ENCODE measurements around the gene PTP4A1. TPM values are rescaled to one million over a fixed set of nuclear protein-coding genes. Genes with fewer than 3 reads are reported as not detected.

The PTP4A1 gene
- total and polyA plus RNA-seq, 2 of the 13 experiments (the other 11 are each of a cell fraction or from before 2014, with no cell fraction given), result 141 to 376 TPM

DNA sequence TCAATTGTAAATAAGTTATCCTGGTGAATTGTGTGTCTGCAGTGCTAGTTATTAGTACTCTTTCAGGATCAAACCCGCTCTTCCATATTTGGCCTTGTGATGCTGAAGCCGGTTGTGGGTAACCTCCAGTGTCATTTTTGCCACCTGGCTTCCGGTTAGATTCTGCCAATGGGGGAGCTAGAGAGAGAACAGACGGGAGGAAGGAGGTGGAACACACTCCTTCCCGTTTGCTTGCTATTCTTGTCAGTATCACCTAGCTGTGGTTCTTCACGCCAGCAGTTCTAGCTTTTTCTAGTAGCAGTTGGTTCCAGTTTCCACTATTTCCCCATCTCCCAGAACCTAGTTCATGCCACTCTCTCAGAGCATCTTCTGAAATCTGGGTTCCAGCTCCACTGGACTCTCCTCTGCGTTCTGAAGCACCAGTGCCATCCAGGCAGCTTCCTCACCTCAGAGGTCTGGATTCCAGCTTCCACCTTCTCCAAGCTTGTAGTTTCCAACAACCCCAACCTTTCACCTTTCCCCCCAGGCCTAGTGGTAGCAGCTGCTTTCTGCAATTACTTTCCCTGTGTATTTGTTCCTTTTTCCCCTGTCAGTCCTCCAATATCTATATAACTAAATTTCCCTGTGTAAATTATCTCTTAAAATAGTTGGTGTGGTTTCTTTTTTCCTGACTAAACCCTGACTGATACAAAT is 46.9 kb upstream of the PTP4A1 start (continued):
- TF ChIP-seq ZNF501 (CRISPR knock-in tag; IDR thresholded peaks at IDR 0.05) (0 out of 2 replicates have a peak, but pooled peaks have one; percentile 33), ZMYM4 (CRISPR knock-in tag; IDR thresholded peaks at IDR 0.05) (peak; percentile 65), NR2C2 (CRISPR knock-in tag; IDR thresholded peaks at IDR 0.05; ENCODE audit: borderline replicate concordance) (peak; percentile 64; the same call in 1 of the 2 replicates), RBM22 (optimal IDR thresholded peaks at IDR 0.05; ENCODE audit: low read length) (peak; percentile 89), HOXA3 (CRISPR knock-in tag; IDR thresholded peaks at IDR 0.05) (no peak; the same call in 1 of the 2 replicates), KLF12 (CRISPR knock-in tag; IDR thresholded peaks at IDR 0.05; ENCODE audit: borderline replicate concordance) (0 out of 2 replicates have a peak, but pooled peaks have one; percentile 17), GATAD2A (CRISPR knock-in tag; IDR thresholded peaks at IDR 0.05) (peak; percentile 20; the same call in 1 of the 2 replicates), SOX6 (IDR thresholded peaks at IDR 0.05) (no peak), SOX6 (CRISPR knock-in tag; IDR thresholded peaks at IDR 0.05) (0 out of 2 replicates have a peak, but pooled peaks have one; percentile 24), REPIN1 (CRISPR knock-in tag; IDR thresholded peaks at IDR 0.05; ENCODE audit: borderline replicate concordance, low read depth) (0 out of 2 replicates have a peak, but pooled peaks have one; percentile 33), ATF1 (CRISPR knock-in tag; IDR thresholded peaks at IDR 0.05) (0 out of 2 replicates have a peak, but pooled peaks have one; percentile 24), ZNF274 (CRISPR knock-in tag; IDR thresholded peaks at IDR 0.05) (no peak)
- TF ChIP-seq, protein P1, sequence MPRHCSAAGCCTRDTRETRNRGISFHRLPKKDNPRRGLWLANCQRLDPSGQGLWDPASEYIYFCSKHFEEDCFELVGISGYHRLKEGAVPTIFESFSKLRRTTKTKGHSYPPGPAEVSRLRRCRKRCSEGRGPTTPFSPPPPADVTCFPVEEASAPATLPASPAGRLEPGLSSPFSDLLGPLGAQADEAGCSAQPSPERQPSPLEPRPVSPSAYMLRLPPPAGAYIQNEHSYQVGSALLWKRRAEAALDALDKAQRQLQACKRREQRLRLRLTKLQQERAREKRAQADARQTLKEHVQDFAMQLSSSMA (CRISPR knock-in tag; IDR thresholded peaks at IDR 0.05), result no peak
- TF ChIP-seq, protein P2, sequence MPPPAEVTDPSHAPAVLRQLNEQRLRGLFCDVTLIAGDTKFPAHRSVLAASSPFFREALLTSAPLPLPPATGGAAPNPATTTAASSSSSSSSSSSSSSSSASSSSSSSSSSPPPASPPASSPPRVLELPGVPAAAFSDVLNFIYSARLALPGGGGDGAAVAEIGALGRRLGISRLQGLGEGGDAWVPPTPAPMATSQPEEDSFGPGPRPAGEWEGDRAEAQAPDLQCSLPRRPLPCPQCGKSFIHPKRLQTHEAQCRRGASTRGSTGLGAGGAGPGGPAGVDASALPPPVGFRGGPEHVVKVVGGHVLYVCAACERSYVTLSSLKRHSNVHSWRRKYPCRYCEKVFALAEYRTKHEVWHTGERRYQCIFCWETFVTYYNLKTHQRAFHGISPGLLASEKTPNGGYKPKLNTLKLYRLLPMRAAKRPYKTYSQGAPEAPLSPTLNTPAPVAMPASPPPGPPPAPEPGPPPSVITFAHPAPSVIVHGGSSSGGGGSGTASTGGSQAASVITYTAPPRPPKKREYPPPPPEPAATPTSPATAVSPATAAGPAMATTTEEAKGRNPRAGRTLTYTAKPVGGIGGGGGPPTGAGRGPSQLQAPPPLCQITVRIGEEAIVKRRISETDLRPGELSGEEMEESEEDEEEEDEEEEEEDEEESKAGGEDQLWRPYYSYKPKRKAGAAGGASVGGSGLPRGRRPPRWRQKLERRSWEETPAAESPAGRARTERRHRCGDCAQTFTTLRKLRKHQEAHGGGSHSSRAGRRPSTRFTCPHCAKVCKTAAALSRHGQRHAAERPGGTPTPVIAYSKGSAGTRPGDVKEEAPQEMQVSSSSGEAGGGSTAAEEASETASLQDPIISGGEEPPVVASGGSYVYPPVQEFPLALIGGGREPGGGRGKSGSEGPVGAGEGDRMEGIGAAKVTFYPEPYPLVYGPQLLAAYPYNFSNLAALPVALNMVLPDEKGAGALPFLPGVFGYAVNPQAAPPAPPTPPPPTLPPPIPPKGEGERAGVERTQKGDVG (CRISPR knock-in tag; IDR thresholded peaks at IDR 0.05; ENCODE audit: borderline replicate concordance), result peak; percentile 68; the same call in 1 of the 2 replicates
- TF ChIP-seq, protein P3, sequence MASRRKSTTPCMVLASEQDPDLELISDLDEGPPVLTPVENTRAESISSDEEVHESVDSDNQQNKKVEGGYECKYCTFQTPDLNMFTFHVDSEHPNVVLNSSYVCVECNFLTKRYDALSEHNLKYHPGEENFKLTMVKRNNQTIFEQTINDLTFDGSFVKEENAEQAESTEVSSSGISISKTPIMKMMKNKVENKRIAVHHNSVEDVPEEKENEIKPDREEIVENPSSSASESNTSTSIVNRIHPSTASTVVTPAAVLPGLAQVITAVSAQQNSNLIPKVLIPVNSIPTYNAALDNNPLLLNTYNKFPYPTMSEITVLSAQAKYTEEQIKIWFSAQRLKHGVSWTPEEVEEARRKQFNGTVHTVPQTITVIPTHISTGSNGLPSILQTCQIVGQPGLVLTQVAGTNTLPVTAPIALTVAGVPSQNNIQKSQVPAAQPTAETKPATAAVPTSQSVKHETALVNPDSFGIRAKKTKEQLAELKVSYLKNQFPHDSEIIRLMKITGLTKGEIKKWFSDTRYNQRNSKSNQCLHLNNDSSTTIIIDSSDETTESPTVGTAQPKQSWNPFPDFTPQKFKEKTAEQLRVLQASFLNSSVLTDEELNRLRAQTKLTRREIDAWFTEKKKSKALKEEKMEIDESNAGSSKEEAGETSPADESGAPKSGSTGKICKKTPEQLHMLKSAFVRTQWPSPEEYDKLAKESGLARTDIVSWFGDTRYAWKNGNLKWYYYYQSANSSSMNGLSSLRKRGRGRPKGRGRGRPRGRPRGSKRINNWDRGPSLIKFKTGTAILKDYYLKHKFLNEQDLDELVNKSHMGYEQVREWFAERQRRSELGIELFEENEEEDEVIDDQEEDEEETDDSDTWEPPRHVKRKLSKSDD (CRISPR knock-in tag; IDR thresholded peaks at IDR 0.05; ENCODE audit: low read depth), result peak; percentile 37; the same call in 1 of the 2 replicates
- TF ChIP-seq, protein P4, sequence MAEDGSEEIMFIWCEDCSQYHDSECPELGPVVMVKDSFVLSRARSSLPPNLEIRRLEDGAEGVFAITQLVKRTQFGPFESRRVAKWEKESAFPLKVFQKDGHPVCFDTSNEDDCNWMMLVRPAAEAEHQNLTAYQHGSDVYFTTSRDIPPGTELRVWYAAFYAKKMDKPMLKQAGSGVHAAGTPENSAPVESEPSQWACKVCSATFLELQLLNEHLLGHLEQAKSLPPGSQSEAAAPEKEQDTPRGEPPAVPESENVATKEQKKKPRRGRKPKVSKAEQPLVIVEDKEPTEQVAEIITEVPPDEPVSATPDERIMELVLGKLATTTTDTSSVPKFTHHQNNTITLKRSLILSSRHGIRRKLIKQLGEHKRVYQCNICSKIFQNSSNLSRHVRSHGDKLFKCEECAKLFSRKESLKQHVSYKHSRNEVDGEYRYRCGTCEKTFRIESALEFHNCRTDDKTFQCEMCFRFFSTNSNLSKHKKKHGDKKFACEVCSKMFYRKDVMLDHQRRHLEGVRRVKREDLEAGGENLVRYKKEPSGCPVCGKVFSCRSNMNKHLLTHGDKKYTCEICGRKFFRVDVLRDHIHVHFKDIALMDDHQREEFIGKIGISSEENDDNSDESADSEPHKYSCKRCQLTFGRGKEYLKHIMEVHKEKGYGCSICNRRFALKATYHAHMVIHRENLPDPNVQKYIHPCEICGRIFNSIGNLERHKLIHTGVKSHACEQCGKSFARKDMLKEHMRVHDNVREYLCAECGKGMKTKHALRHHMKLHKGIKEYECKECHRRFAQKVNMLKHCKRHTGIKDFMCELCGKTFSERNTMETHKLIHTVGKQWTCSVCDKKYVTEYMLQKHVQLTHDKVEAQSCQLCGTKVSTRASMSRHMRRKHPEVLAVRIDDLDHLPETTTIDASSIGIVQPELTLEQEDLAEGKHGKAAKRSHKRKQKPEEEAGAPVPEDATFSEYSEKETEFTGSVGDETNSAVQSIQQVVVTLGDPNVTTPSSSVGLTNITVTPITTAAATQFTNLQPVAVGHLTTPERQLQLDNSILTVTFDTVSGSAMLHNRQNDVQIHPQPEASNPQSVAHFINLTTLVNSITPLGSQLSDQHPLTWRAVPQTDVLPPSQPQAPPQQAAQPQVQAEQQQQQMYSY (CRISPR knock-in tag; IDR thresholded peaks at IDR 0.05), result 0 out of 2 replicates have a peak, but pooled peaks have one; percentile 33
